Fibroblast of lung (primary cell): ENCODE measurements around the gene HOXC9.

ENCODE experiments used
- CTCF ChIP-seq, 2 donors: IDR thresholded peaks in 1 of 2; conservative IDR thresholded peaks in 1 of 2; 1 replicate in 1 of 2; 2 replicates in 1 of 2; pipeline ENCODE4 v1.5.1; 2011 to 2012; ENCODE audit warnings: low read length in 2 of 2, control low read depth in 1 of 2, inconsistent platforms in 1 of 2, low read depth in 1 of 2, mild to moderate bottlenecking in 1 of 2
- EZH2 ChIP-seq: IDR thresholded peaks from 2 replicates; pipeline ENCODE4 v1.5.1; 2012; ENCODE audit warnings: low read length, control low read depth, mild to moderate bottlenecking; ENCODE audit errors: missing control alignments

- no peak for TF ChIP-seq CTCF (conservative IDR thresholded peaks at IDR 0.05 in 1 of 2, IDR thresholded peaks at IDR 0.05 in 1 of 2; ENCODE audit: low read depth in 1 of 2, low read length in 2 of 2)
- peak; percentile 25 for TF ChIP-seq EZH2
Observed at GRCh38 chr12:54010972-54011664, 11.2 kb downstream of the HOXC9 start.
